IPS-11a (cell line): ENCODE measurements around the gene RAX2.

Experiments used
- H3K4me3 ChIP-seq: one replicate; pipeline ENCODE4 v1.5.1; 2013; ENCODE audit warnings: low read depth, low read length, control low read depth

Gene RAX2

DNA sequence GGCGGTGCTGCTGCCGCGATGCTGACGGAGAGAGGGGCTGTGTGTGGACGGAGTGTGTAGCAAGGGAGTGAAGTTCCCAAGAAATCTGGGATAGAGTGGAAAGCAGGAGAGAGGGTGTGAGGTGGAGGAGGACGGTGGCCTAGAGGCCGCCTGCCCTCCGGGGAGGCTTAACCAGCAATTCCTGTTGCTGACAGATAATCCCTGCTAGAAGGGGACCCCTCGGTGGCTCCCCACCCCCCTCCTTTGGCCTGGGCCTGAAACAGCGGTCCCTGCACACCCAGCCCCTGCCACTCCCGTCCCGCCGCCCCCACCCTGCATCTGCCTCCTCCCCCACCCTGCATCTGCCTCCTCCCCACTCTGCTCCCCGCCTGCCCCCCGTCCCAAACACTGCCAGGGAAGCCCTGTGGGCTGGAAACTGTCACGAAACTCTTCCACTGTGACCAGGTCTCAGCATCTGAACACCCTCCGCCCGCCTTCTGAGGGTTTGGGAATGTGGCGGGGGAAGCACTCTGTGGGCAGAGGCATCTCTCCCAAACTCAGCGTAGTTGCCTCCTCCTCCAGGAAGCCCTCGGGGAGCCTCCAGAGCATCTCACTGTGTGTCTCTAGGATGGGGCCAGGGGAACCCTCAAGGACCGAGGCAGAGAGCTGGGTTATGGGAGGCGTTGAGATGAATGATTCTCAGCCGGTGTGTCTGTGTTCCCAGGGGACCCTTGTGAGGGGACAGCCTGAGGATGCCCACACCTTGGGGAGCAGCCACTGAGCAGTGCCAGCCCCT, 31.3 kb upstream of the RAX2 start:
- H3K4me3 ChIP-seq = no peak overlapping the region

DNA sequence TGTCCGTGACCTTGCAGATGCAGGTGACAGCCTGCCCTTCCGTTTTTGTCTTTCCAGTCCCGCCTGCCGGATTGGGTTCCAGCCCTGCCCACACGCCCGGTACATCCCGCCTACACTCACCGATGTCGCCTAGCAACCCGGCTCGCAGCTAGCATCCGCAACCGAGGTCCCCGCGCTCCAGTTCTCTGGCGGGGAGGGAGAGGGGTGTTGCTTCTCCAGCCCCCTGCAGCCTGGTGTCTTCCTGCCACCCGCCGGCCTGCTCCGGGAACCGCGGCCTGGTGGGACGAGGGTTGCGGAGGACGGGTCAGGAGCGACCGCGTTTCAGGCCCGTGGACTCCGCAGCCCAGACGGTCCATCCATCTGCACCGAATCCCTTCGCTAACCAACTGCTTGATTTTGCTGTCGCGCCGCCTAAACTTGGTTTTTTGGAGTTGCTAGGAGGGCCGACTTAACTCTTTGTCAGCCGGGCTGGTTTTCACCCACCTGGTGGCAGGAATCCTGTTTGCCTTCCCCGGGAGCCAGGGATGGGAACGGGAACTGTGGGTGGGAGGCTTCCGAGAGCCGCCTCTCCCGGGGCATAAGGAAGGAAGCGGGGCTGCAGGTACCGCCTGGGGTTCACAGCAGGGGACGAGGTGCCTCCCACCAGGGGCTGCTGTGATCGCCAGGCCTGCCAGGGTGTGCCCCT, 29.5 kb upstream of the RAX2 start:
- peak overlapping the region; percentile 50 for H3K4me3 ChIP-seq

DNA sequence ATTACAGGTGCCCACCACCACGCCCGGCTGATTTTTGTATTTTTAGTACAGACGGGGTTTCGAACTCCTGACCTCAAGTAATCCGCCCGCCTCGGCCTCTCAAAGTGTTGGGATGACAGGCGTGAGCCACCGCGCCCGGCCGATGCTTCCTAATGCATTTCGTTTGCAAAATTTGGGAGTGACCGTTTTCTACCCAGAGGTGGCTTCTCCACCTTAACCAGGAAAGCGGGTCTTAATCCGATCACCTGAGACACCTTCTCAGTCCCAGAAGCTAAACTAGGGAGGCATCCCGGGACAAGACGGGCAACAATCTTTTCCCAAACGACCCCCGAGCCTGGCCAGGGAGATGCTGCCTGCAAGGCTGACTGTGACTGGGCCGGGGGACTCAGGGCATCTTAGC, 29.0 kb upstream of the RAX2 start:
- H3K4me3 ChIP-seq = peak overlapping the region; percentile 50

DNA sequence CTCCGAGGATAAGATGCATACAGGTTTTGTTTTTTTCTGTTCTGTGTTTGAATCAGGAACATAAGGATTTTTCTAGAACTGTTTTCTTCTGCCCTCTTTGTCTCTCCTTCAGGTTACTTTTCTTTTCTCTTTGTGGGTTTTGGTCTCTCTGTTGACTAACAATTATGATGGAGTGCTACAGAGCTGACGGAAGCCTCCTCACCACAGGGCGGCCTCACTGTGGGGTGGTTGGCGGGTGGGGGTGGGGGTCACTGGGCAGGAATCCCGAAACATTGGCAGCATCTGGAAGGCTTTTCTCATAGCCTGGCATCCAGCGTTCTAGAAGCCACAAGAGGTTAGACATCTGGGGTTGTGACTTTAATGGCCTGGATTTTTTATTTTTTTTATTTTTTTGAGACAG, 26.1 kb upstream of the RAX2 start:
- H3K4me3 ChIP-seq = no peak overlapping the region

DNA sequence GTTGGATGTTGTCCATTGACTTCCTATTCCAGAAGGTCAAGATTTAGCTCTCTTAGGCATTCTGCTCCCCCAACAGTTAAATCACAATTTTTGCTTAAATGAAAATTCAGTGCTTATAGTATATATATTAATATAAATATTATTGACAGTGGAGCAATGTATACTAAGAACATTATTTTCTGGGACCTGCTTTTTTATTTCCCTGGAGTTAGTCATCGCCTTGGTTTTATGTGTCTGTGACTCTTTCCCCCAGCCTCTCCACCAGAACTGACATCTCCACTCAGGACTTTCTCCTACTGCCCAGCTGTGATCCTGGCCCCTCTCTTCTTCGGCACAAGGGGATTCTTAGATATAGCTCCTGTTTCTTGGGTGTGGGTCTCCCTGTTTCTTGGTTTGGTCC, 24.3 kb upstream of the RAX2 start:
- no peak overlapping the region for H3K4me3 ChIP-seq

DNA sequence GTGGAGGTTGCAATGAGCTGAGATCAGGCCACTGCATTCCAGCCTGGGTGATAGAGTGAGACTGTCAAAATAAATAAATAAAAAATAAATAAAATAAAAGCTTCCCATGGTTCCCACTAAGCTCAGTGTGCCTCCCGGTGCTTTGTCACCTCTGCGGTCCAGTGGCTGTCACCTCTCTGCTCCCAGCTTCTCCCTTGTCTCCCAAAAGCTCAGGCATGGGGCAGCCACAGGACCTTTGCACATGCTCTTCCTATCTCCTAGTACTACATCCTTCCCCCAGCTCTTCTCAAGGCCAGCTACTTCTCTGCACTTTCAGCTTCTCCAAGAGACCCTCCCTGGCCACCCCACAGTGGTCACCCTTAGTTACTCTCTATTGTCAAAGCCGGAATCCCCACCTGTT, 21.8 kb upstream of the RAX2 start:
- H3K4me3 ChIP-seq = no peak overlapping the region

DNA sequence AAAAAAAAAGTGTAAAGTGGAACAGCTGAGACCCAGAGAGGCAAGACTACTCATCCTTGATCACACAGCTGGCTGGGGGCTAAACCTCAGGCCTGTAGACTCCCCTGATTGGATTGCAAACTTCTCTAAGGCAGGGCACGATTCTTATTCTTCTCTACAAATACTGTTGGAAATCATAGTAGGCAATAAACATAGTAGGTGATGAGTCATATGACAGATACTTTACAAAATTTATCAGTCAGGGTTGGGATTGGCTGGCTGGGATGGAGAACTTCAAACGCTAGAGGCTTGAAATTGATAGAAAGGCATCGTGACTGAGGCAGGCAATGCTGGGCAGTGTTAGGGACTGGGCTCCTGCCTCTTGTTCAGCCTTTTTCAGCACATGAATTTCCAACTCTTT, 20.1 kb upstream of the RAX2 start:
- no peak overlapping the region for H3K4me3 ChIP-seq

DNA sequence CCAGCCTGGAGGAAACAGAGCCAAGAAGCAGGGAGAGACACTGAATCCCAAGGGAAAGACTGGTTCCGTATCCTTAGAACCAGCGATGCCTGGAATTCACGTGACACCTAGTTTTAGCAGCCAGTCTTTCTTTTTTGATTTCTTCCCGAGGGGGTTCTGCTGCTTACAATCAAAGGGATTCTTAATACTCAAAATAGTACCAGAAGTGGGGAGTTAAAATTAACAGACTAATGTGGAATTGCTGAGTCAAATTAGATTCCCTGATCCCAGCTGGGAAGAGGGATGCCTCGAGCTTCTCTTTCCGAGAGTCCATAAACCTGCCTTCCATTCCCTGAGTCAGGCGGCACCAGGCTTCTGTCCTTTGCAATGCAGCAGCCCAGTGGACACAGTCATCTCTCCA, 18.9 kb upstream of the RAX2 start:
- H3K4me3 ChIP-seq = no peak overlapping the region

DNA sequence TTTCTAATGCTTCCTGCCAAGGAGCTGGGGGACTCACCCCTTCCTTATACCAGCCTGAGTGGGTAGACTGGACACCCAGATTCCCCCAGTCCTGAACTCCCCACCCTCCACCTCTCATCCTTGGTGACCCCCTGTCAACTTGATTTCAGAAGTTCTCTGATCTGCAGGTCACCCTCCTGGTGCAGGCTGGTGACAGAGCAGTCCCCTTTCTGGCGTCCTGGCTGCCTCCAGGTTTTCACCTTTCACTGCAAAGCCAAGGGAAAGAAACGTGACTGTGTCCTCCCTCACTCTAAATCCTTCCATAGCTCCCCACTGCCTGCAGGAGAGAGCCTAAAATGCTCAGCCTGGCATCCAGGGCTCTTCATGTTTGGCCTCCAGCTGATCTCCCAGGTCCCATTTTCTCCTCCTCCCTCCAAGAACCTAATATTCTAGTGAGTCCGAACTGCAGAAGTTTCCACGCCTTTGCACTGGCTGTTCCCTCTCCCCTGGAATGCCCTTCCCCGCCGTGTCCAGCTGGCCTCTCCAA, 18.2 kb upstream of the RAX2 start:
- H3K4me3 ChIP-seq = no peak overlapping the region

DNA sequence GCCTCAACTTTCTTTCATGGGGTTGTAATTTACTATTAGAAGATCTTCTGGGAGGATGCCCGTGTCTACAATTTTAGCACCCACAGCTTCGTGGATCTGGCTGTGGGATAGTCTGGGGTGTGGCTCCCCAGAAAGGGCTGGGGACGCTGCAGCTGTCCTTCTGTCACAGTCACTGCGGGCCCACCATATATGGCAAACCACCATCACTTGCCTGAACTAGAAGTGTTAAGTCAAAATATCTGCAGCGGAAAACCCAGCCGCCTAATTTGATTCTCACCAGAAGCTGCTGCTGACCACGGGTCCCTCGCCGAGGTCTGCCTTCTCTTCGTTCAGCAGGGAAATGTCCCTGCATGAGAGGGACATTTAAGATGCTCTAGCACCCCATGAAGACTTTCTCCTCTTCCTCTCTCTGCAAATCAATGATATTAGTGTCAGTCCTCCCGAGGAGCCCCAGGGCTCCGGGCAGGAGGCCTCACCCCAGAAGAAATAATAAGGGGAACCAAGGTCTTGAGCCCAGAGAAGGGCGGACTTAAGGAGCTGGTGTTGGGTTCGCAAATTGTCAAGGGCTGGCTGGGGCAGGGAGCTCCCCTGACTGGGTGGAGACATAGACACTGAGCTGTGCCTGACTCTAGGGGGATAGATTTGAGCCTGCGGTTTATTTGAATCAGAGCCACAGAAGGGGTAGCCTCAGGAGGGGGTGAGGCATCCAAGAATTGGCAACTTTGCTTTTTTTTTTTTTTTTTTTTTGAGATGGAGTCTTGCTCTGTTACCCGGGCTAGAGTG, 17.2 kb upstream of the RAX2 start:
- H3K4me3 ChIP-seq = no peak overlapping the region

DNA sequence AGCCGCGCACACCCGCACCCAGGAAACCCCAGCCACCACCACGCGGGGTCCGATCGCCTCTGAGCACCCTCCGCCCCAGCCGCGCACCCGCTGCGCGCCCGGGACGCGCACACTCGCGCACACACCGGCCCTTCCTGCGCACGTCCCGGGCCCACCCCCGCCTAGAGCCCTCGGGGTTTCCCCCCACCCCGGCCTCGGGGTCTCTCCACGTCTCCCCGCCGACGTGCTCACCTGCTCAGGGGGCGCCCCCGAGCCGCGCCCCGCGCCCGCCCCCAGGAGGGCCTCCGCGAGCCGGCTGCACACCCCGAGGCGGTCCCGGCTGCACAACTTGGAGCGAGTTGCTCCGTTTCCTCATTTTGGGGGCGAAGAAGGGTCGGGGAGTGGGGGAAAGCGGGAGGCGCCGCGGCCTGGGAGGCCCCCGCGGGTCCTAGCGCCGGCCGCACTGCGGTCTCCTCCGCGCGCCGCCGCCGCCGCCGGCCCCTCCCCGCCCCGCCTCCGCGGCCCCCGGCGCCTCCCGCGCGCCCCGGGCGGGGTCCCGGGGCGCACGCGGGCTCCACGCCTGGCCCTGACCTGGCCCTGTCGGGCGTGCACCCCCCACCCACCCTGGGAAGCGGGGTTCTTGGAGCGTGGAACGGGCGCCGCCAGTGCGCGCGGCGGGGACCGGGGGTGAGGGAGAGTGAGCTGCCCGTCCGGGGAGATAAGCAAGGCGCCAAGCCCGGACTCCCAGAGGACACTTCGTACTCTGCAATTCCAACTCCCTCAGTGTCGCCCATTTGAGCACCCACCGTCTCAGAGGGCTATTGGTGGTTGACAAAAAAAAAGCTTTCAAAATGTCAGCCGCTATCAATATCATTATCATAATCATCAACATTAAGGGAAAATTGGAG, 14.2 kb upstream of the RAX2 start, which contains the start of gene MATK:
TSS of gene MATK (minus strand) at position 444 of the 887 bp plus-strand sequence. CDS start 1,246 bp downstream, outside the sequence.
- peak within 1 kb of the TSS; percentile 73 for H3K4me3 ChIP-seq

DNA sequence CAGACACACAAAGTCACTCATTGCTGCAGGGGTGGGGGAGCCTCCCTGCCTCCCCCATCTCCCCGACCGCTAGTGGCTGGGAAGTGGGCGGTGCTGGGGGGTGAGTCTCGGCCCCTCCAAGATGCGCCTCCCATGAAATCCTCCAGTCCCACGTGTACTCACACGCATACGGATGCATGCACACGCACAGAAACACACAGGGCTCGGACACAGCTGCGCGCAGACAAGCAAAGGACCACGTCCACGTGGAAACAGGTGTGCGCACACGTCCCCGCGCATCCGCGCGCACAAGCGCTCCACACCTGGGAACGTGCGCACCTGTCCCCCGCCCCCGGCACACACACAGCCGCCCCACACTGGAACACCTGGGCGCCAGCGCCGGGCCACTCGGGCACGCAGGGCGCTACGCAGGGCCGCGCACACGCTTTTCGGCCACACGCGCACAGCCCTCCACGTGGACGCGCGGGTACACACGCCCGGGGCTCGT, 13.5 kb upstream of the RAX2 start:
- H3K4me3 ChIP-seq = peak overlapping the region; percentile 73

DNA sequence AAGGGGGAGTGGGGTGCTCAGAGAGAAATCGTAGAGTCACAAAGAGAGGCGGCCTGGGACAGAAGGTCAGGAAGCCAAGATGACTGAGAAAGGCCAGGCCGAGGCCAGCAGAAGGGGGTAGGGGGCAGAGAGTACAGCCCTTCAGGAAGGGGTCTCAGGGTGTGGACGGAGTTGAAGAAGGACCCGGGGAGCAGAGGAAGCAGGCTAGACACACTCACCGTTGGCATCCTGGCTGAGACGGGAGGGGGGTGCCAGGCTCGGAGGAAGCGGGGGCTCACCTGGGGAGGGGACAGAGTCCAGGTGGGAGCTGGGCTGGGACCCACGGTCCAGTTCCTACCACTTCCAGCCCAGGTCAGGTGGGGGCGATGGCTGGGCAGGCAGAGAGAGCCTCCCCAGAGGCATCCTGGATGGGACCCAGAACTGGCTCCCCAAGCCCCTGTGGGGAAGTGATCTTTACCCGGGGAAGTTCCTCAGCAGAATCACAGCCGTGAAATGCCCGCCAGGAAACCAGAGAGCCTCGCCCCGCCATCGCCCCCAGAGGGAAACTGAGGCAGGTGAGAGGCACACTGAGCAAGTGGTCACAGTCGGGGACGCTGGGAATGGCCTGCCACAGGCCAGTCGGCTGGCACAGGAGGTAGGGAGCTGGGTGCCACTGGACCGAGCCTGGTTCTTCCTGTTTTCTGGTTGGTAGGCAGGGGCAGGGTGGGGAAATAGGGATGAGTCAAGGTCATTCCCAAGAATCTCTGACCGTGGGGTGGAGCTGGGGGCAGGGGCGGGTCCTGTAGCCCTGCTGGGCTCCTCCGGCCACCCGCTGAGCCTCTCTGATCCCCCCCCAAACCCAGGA, 12.8 kb upstream of the RAX2 start:
- H3K4me3 ChIP-seq = peak overlapping the region; percentile 73

DNA sequence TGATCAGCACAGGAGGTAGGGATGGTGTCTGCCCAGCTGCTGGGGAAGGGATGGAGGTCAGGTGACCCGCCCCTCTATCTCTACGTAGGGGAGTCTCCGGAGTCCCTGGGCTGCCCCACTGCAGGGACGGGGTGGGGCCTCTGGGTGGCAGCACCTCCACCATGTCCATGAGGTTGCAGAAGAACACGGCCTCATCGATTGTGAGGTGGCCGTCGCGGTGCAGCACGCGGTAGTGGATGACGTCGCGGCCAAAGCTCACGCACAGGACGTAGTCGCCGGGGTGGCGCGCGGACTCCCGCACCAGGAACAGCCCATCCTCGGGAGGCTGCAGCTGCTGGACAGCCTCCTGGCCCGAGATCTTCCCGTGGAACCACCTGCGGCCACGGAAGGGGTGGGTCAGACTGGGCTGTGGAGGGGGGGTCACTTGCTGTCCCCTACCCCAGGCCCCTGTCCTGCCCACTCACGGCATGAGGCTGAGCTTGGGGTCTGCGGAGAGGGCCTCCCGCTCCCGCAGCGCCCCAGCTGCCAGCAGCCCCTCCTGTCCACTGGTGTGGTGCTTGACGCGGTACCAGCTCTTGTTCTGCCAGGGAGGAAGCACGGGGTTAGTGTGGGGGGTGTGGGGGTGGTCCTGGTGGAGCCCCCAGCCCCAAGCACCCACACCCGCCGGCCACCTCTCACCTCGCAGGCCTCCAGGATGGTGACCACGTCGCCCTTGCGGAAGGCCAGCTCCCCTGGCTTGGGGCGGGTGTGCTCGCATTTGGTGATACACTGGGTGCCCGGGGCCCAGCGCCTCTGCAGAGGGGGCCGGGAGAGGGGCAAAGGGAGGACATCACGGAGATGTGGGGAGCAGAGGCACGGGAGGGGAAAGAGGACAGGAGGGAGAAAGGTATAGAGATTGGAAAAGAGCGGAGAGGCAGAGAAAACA, 11.9 kb upstream of the RAX2 start:
- no peak overlapping the region for H3K4me3 ChIP-seq

DNA sequence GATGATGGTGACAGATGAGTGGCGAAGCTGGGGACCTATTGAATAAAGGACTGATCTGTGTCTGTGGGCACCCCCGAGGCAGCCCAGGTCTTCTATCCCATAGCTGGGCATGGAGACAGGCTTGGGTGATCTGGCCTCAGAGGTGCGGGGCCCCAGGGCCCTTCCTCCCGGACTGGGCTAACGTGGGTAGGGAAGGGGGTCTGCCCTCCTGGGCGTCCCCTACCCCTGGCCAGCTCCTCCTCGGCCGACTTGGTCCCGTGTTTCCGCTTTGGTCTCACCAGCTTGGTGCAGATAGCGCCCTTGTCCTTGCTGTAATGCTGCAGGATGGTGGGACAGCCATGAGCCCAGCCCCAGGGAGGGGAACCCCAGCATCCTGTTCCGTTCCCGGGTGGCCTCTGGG, 10.9 kb upstream of the RAX2 start:
- no peak overlapping the region for H3K4me3 ChIP-seq

DNA sequence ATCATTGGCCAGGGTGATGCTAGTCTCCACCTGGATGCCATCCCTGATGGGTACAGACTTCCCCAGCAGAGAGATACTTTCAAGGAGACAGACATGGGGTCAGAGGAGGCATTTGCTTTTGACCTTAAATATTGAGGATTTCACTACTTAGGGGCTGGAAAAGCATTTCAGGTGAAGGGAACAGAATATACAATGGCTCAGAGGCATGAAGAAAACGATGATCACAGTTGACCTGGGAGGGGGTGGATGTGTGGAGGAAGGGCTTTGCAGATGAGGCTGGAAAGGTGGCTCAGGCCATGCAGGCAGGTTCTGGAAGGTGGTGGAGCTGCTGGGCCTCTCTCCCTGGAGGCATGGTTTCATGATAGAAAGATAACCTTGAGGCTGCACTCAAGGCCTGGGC, 10.3 kb upstream of the RAX2 start:
- H3K4me3 ChIP-seq = no peak overlapping the region

DNA sequence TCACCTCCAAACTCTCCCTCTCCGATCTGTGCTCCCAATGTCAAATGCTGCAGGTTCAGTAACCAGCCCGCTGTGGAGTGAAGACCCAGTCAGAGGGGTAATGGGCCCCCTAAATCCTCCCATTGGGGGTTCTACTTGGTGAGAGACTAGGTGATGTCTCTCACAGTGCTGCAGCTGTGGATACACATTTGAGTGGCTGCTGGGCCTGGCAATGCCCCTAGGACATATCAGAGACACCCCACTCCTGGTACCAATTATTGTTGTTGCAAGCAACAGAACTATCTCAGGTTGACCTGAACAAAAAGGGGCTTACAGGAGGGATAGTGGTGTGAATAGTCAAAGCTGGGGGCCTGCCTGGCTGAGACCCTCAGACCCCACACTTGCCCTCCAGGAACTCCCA, 9.6 kb upstream of the RAX2 start:
- no peak overlapping the region for H3K4me3 ChIP-seq

DNA sequence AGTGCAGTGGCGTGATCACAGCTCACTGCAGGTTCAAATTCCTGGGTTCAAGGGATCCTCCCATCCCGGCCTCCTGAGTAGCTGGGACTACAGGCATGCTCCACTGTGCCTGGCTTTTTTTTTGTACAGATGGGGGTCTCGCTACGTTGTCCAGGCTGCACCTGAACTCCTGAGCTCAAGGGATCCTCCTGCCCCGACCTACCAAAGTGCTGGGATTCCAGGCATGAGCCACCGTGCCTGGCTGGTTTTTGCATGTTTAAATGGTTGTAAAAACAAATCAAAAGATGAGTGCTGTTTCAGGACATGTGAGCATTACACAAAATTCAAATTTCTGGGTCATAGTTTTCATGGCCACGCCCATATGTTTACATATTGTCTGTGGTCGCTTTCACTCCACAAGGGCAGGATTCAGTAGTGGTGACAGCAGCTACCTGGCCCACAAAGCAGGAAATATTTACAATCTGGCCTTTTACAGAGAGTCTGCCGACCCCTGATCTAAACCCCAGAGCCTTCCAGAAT, 8.8 kb upstream of the RAX2 start:
- H3K4me3 ChIP-seq = no peak overlapping the region
